ENCODE measurements around the gene AP3B1. TPM values are rescaled to one million over a fixed set of nuclear protein-coding genes. Genes with fewer than 3 reads are reported as not detected.

The AP3B1 gene
- total RNA-seq, 2 donors from 2014 or later, result 53.4 to 74.0 TPM

- Mint-ChIP-seq H3K27me3 (ENCODE audit: insufficient read depth) (peaks cover 75% of the 10 kb centered on the region), H3K4me1 (peaks cover 29% of the 10 kb centered on the region), H3K36me3 (ENCODE audit: low read depth) (no peaks in the 10 kb centered on the region), H3K27ac (no peak overlapping the region), H3K4me3 (peak overlapping the region; percentile 50), H3K9me3 (no peaks in the 10 kb centered on the region)
- no peak overlapping the region for H3K4me3 ChIP-seq (ENCODE audit: low read length)
- H3K27me3 ChIP-seq (ENCODE audit: control insufficient read depth, insufficient read depth, low read length, poor library complexity, severe bottlenecking), result peaks cover 61% of the 10 kb centered on the region
- H3K9ac ChIP-seq (ENCODE audit: extremely low read depth, low read length, poor library complexity, severe bottlenecking), result no peak overlapping the region
- 68 to 79% methylated on average over 8 to 13 of the region's 13 CpGs for WGBS, 2 experiments (ENCODE audit: insufficient coverage in 1 of 2, insufficient read length in 1 of 2)
- H3K27ac ChIP-seq (ENCODE audit: low read depth, low read length), result no peak overlapping the region
- DNase-seq, result no peak
- H3K36me3 ChIP-seq (ENCODE audit: control insufficient read depth, insufficient read depth, low read length), result no peaks in the 10 kb centered on the region
- H3K4me1 ChIP-seq (ENCODE audit: control insufficient read depth, insufficient read depth, low read length), result no peaks in the 10 kb centered on the region
- no peak for TF ChIP-seq CTCF (conservative IDR thresholded peaks at IDR 0.05)
- H3K9me3 ChIP-seq (ENCODE audit: control insufficient read depth, low read length), result no peaks in the 10 kb centered on the region
Measured at GRCh38 chr5:77957081-77957480, 337.4 kb downstream of the AP3B1 start.

GRCh38 chr5:77955577-77955976 lies 338.9 kb downstream of the AP3B1 start:
- no peak for DNase-seq
- H3K9ac ChIP-seq (ENCODE audit: extremely low read depth, low read length, poor library complexity, severe bottlenecking), result no peak overlapping the region
- H3K9me3 Mint-ChIP-seq, result no peaks in the 10 kb centered on the region
- no peak for TF ChIP-seq CTCF (conservative IDR thresholded peaks at IDR 0.05)
- 0% methylated on average over 1 of the region's 1 CpG for WGBS, 2 experiments (ENCODE audit: insufficient coverage in 1 of 2, insufficient read length in 1 of 2)
- H3K4me3 ChIP-seq (ENCODE audit: low read length), result no peak overlapping the region
- H3K27ac ChIP-seq (ENCODE audit: low read depth, low read length), result no peak overlapping the region
- H3K36me3 Mint-ChIP-seq (ENCODE audit: low read depth), result no peaks in the 10 kb centered on the region
- no peak overlapping the region for H3K4me3 Mint-ChIP-seq
- H3K4me1 ChIP-seq (ENCODE audit: control insufficient read depth, insufficient read depth, low read length), result no peaks in the 10 kb centered on the region
- H3K27me3 ChIP-seq (ENCODE audit: control insufficient read depth, insufficient read depth, low read length, poor library complexity, severe bottlenecking), result peaks cover 50% of the 10 kb centered on the region
- H3K36me3 ChIP-seq (ENCODE audit: control insufficient read depth, insufficient read depth, low read length), result no peaks in the 10 kb centered on the region
- peaks cover 26% of the 10 kb centered on the region for H3K4me1 Mint-ChIP-seq
- H3K27me3 Mint-ChIP-seq (ENCODE audit: insufficient read depth), result peaks cover 82% of the 10 kb centered on the region
- no peak overlapping the region for H3K27ac Mint-ChIP-seq
- H3K9me3 ChIP-seq (ENCODE audit: control insufficient read depth, low read length), result no peaks in the 10 kb centered on the region

DNA sequence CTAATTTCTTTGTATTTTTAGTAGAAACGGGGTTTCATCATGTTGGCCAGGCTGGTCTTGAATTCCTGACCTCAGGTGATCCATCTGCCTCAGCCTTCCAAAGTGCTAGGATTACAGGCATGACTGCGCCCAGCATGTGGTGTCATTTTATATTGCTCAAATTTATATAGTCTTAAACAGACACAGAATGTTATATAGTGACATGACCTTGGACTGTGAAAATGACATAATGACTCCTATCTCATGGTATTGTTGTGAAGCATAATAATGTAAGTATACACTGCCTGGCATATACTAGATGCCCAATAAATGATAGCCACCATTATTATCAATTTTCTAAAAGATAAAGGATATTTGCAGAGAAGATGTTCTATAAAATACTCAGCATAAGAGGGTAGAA lies 341.1 kb downstream of the AP3B1 start:
- no peak overlapping the region for H3K4me3 ChIP-seq (ENCODE audit: low read length)
- H3K27me3 Mint-ChIP-seq (ENCODE audit: insufficient read depth), result peaks cover 77% of the 10 kb centered on the region
- WGBS, 2 experiments (ENCODE audit: insufficient coverage in 1 of 2, insufficient read length in 1 of 2), result 100% methylated on average over 1 to 2 of the region's 2 CpGs
- no peak for TF ChIP-seq CTCF (conservative IDR thresholded peaks at IDR 0.05)
- H3K4me1 ChIP-seq (ENCODE audit: control insufficient read depth, insufficient read depth, low read length), result no peaks in the 10 kb centered on the region
- no peak overlapping the region for H3K4me3 Mint-ChIP-seq
- no peaks in the 10 kb centered on the region for H3K9me3 Mint-ChIP-seq
- H3K36me3 ChIP-seq (ENCODE audit: control insufficient read depth, insufficient read depth, low read length), result no peaks in the 10 kb centered on the region
- no peak overlapping the region for H3K27ac Mint-ChIP-seq
- no peaks in the 10 kb centered on the region for H3K9me3 ChIP-seq (ENCODE audit: control insufficient read depth, low read length)
- peaks cover 35% of the 10 kb centered on the region for H3K27me3 ChIP-seq (ENCODE audit: control insufficient read depth, insufficient read depth, low read length, poor library complexity, severe bottlenecking)
- no peaks in the 10 kb centered on the region for H3K36me3 Mint-ChIP-seq (ENCODE audit: low read depth)
- no peak overlapping the region for H3K9ac ChIP-seq (ENCODE audit: extremely low read depth, low read length, poor library complexity, severe bottlenecking)
- H3K27ac ChIP-seq (ENCODE audit: low read depth, low read length), result no peak overlapping the region
- peaks cover 6% of the 10 kb centered on the region for H3K4me1 Mint-ChIP-seq
- DNase-seq, result no peak
